SKM-1 treated with dmso at 0.1 percent for 144 hours (cell line): ENCODE data around the gene FARP1.

Source experiments
- DNase-seq: peaks from one replicate; lab custom pipeline; 2025; ENCODE audit not compliant: unreplicated experiment; lab: John Stamatoyannopoulos, UW

FARP1 gene

DNA sequence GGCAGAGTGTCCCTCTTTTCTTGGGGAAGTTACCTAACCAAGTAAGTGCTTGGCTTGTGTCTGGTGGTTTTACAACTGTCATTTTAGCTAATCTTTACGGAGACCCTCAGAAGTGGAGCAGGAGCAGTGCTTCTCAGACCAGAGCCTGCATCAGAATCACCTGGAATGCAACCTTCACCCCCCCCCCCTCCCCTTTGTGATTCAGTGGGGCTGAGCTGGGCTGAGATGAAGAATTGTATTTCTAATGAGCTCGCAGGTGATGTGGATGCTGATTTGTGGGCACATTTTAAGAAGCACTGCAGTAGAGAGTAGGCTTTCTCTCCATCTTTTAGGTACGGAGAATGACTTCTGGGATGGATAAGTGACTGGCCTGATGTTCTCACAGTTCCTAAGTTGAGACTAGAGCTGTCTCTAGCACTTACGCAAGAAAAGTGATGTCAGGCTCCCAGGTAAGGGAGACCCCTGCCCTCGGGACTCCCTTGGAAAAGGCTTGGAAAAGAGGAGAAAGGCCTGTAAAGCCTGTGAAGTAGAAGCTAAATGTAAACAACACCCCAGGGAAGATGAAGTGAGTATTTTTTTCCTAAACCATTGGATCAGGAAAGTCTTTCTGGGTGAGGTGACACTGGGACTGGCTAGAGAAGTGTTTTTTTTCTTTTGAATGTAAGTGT, 57.5 kb downstream of the FARP1 start:
- DNase-seq, result no peak

DNA sequence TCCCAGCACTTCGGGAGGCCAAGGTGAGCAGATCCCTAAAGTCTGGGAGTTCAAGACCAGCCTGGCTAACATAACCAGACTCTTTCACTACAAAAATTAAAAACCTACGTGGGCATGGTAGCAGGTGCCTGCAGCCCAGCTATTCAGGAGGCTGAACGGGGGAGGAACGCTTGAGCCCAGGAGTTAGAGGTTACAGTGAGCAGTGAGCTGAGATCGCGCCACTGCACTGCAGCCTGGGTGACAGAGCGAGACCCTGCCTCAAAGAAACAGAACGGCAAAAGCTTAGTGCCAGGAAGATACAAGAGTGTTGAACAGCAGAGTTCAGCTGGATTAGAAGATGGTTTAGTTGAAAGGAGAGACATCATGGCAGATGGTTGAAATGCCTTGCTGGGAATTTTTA, 58.3 kb downstream of the FARP1 start:
- DNase-seq, result no peak

DNA sequence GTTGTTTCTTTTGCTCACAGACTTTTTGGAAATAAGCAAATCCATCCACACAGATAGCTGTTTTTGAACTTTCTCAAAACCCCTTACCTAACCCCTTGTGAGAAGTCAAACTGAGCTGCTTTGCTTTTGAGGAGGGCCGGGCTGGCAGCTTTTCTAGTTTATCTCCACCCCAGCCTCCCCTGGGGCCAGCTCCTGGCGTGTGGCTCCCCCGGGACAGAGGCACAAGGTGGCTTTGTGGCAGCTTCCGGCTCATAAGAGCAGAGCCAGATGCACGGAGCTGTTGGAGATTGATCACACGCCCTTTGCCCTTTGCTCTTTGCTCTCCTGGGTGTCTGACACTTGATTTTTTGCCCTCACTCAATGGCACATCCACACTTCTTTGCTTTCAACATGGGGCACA, 59.1 kb downstream of the FARP1 start:
- no peak for DNase-seq

DNA sequence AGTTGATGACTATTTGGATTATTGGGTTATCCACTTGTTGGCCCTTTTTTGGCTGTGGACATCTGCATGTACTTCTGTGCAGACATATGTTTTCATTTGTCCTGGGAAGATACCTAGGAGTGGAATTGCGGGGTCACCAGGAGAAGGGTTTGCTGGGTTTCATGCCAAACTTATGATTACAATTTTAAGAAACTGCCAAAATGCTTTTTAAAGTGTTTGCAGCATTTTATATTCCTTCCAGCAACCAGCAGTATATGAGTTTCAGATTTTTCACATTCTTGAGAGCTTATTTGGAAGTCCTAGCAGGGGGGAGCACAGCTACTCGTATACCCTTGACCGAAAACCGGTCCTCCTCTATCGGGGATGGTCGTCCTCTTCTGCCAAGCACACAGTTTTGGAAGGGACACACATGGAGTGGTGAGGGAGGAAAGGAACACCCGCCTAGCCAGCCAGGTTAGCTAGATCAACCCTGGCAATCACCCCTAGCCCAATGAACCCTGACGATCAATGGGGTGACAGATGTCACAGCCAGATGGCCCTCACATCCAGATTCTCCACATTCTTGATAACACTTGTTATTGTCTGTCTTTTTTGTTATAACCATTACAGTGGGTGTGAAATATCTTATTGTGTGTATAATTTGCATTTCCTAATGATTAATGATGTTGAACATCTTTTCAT, 60.9 kb downstream of the FARP1 start:
- DNase-seq, result no peak

DNA sequence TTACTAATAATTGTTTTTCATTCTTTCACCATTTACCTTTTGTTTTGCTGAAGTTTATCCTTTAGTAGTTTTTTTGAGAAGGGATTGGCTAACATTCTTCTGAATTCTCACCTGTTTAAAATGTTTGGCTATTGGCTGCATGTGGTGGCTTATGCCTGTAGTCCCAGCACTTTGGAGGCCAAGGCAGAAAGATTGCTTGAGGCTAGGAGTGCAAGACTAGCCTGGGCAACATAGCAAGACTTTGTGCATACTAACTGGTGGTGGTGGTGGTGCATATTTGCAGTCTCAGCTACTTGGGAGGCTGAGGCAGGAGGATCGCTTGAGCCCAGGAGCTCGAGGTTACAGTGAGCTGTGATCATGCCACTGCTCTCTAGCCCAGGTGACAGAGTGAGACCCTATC, 61.7 kb downstream of the FARP1 start:
- DNase-seq, result no peak

DNA sequence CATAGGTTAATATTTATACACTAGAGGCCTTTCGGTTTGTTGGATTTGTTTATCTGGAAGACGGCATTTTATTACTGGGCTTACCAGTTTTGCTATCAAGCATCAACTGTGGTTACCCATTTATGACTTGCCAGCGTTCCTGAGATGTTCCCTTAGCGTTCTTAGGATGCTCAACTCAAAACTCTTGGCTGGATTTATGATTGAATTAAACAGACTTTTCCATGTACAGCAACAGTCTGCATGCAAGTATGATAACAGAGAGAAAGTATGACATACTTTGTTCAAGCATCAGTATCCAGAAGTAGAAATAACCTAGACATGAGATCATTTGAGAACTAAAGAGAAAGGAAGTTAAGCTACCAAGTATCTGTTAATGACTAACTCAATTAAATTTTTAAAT, 64.1 kb downstream of the FARP1 start:
- DNase-seq, result no peak

DNA sequence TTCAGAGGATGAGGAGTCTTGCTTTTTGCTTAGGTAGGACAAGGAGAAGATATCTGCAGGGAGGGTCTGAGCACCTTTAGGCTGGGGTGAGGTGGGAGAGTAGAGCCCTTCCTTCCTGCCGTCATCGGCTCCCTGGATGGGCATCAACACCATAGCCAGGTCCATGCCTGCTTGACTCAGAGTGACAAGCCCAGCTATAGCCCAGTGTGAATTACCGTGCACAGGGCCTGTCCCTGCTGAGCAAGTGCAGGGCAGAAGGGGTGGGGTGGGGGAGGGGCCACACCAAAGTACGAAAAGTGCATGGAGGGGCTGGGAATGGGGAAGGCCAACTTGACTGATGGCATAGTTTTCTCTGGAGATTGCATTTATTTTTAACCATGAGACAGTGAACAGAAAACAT, 64.5 kb downstream of the FARP1 start:
- no peak for DNase-seq

DNA sequence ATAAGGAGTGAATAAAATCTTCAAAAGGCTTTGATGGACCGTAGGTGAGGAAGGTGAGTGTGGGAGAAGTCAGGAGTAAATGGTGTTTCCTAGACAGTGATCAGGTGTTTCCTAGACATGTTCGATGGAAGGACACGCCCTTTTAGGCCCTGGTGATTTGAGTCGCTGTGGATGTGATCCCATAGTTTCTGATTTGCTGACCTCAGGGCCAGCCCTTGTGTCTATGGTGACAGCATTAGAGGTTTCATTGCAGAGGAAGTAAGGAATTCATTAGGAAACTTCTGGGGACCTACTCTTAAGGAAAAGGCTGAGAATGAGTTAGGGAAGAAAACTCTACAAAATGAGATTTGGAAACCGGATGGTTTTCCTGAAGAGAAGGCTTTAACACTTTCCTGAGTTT, 65.7 kb downstream of the FARP1 start:
- DNase-seq, result no peak

DNA sequence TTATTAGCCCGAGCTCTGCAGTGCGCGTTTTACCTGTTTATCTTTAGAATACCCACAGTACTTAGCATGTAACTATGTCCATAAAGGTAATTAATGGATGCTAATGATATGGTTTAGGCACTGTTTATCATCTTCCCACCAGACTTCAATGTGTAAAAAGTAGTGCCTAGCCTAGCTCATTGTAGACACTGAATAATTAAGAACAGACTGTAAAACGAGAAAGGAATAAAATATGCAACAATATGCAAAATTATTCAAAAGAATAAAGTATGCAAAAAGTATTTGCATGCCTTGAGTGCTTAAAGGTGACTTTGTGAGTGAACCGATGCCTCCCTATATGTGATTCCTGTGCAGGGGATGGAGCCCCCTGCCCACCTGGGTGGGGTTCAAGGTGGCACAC, 69.9 kb downstream of the FARP1 start:
- DNase-seq, result no peak

DNA sequence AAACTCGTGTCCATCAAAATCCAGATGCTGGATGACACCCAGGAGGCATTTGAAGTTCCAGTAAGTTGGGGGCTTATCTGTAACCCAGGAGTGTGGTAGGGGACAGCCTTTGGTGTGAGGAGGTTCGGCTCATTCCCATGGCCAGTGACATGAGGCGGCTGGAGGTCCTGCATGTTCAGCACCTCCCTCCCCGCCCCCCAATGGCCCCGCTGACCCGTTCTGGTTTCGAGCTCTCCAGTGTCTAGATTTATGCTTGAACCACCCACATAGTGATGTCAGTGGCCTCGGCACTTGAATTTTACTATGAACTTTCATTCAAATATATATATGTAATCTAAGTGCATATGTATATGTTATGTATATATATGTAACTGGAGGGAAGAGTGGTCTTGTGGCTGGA, 70.5 kb downstream of the FARP1 start:
- DNase-seq, result no peak

DNA sequence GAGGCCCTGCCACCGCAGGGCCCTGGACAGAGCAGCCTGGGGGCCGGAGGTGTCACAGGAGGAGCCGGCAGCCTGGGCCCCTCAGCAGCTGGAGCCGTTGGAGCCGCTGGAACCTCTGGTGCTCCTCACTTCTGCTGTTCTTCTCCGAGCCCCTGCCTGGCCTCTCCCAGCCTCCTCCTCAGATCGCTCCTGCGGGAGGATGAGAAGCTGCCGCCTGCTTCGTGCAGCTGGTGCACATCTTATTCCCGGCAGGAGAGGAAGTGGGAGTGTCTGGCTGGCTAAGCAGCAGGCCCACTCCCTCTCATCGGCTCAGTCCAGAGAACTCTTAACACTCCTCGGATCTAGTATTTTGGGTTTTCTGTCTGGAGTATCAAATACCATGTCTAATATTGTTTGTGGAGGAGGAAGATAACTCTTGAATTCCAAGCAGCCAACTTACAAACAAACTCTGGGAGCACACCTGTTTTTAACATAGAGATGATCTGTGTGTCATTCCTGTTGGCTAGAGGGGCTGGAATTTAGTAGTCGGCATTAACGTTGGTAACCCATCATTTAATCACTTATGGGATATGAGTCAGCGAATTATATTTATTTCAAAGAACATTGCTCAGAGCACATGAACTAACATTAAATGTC, 71.2 kb downstream of the FARP1 start:
- DNase-seq, result no peak

DNA sequence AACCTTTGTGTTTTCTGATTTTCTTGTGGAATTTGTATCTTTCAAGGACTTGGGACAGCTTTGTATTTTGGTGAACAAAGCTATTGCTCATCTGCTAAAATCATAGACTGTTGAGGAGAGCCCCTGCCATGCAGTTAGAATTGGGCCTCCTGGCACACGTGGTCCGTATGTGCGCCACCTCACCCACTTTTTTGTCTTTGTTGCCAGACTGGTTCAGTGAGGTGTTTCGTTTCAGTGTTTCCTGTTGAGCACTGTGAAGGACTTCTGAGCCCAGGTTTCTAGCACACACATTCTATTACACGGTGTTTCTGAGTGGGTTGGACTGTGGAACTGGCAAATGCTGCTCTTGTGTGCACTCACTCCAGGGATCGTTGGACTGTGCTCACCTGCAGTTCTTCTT, 71.8 kb downstream of the FARP1 start:
- no peak for DNase-seq

DNA sequence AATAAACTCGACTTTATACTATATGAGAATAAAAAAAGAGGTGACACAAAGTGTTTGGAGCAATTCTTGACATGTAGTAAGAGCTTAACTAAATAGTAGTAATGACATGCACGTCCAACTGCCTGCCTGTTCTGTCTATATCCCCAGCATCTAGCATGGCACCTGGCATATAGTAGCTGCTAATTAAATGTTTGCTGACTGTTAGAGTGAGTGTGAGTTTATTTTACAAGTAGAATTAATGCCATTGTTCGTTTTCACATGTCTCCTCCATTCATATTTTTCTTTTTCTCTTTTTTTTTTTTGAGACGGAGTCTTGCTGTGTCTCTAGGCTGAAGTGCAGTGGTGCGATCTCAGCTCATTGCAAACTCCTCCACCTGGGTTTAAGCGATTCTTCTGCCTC, 72.6 kb downstream of the FARP1 start:
- DNase-seq, result no peak

DNA sequence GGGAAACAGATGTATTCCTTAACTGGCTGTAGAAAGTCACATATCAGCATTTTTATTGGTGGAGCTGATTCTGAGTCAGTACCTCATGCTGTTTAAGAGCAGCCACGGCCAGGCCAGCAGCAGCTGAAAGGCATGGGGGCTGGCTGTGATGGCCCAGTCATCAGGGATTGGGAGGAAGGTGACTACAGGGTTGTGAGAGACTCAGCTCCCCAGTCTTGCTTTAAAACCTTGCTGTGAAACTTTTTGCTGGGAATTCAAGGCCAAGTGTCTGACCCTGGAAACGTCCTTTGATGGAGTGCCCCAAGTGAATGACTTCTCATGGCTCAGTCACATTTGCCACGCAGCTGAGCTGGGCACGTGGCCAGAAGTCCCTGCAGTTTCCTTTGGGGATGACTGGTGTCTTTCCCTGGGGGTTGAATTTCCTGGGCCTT, 73.3 kb downstream of the FARP1 start:
- DNase-seq, result no peak

DNA sequence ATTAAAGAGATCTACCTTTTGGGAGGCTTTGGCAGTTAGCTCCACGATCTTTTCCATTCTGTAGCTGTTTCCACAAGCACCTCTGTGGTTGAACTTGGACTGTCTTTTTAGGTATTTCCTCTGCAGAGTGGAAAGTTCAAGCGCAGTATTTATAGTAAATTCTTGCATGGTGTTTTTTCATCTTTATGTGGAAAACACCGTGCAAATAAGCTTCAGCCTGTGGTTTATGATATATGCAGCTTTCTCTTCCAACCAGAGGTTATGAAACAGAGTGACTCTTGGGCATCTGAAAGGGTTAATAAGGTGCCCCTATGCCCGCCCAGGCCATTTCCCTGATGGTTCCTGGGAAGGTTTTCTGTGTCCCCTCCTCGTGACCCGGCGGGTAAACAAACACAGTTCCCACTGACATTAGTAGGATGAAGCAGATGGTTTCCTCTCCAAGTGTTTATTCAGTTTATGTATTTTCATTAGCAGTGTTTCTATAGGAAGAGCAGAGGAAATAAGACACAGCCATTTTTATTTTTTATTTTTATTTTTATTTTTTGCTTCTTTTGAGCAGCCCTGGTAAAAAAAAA, 73.9 kb downstream of the FARP1 start:
- no peak for DNase-seq

DNA sequence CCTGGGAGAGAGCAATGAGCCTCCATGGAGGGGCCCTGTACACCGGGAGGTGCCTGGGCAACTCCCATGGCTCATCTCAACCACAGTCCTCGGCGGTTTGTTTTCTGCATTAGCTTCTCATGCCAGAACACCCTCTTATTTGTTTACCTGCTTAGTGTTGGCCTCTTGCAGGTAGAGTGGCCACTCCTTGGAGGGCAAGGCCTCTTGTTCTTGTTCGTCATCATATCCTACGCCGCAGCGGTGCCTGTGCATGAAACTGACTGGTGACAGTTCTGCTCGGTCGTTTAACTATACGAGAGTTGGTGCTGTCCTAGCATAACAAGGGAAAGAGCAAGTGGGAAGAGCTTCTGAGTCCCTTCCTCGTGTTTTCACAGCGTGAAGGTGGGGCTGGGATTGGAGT, 74.7 kb downstream of the FARP1 start:
- no peak for DNase-seq

DNA sequence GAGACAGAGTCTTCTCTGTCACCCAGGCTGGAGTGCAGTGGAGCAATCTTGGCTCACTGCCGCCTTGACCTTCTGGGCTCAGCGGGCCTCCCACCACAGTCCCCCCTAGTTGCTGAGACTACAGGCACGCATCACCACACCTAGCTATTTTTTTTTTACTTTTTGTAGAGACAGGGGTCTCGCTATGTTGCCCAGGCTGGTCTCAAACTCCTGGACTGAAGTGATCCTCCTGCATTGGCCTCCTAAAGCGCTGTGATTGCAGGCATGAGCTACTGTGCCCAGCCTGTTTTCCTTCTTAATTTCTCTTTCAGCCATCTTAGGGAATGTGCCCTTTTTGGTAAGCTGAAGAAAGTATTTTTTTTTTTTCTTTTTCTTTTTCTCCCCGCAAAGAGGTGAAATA, 76.8 kb downstream of the FARP1 start:
- no peak for DNase-seq

DNA sequence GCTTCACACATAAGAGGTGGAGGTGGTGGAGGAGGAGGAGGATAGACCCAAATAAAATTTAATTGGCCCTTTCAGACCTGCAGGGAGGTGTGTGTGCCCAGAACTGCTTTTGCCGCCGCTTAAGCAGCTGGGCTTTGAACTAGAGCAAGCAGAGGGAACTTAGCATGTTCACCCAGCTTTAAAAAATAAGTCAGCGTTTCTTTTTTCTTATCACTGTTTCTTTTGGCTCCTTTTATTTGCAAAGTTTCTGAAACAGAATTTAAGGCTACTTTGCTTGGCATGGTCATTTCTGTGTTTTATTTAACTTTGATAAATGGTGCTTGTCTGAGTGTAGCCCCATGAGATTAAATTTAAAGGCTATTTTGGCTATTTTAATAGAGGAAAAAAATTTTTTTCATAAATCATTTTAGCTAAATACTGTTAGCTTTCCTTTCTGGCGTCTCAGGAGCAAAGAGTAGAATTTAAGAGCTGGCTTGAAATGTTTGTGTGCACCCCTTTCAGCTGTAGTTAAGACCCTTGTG, 77.4 kb downstream of the FARP1 start:
- no peak for DNase-seq

DNA sequence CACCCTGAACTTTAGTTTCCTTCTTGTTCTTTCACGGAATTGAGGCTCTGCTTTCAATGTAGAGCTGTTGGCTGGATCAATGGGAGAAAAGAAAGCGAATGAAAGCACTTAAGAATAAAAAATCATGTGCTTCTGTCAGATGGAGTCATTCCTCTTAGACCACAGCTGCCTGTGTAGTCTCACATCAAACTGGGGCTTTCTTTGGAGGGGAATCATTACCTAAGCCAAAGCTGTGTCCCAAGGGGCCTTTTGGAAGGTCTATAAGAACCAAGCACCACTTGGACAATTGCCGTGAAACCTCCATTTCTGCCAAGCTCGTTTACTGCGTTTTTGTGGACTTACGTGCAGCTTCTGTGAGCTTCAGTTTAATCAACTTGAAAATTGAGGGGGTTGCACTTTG, 78.3 kb downstream of the FARP1 start:
- no peak for DNase-seq

DNA sequence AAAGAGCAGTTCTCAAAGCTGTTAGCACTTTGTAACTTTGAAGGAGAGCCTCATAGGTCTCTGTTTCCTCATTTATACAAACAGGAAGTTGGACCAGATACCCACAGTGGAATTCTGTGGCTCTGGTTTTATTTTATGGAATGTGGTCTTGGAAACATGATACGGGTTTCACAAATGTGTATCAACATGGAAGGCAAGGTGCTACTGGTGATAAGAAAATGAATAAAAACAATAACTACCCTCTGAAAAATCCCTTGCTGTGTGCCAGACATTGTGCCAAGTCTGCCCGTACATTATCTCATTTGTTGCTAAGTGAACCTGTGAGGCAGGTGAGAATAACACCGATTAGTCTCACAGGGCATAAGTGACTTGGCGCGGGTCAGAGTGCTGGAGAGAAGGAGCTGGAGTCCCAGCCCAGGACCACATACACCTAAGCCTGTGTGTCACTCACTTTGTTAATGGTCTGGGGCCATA, 79.2 kb downstream of the FARP1 start:
- no peak for DNase-seq

DNA sequence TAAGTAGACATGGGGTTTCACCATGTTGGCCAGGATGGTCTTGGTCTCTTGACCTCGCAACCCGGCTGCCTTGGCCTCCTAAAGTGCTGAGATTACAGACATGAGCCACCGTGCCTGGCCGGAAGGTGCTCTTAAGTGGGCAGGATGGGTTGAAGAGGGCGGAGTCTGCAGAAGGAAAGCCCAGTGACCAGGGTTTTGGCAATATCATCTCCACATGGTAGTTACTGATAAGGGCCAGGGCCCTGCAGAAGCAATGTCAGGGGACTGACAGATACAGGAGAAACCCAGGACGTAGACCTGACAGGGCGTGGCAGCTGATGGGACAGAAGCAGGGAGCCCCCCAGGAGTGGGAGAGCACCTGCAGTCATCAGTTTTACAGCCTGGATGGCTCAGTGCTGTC, 79.9 kb downstream of the FARP1 start:
- no peak for DNase-seq

DNA sequence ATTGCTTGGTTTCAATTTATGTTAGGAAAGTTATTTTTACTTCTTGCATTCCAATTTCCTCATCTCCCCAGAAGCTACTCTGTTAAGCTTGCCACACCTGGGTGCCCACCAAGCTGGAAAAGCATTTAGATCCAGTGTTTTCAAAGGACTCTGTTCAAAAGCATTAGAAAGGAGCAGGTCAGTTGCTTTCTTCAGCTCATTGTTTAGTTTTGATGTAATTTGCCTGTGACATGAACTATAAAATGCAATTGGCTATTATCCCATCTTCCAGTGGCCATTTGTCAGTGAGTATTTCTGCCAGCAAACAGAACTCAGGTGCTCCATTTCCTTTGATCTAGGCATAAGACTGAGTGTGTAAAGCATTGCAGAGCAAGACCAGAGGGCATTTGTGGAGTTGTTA, 80.8 kb downstream of the FARP1 start:
- no peak for DNase-seq
